ENCODE results near the gene FGFBP2.

- no peak for TF ChIP-seq CTCF (IDR thresholded peaks at IDR 0.05 in 8 of 11, conservative IDR thresholded peaks at IDR 0.05 in 3 of 11)
- no peak for TF ChIP-seq POLR2AphosphoS5 (IDR thresholded peaks at IDR 0.05)
- TF ChIP-seq POLR2A (IDR thresholded peaks at IDR 0.05) = no peak
These were observed 2.4 kb upstream of the FGFBP2 start for GRCh38 chr4:15965325-15965724.

Data from spleen (tissue), 7 donors.